GM18498 (cell line): ENCODE data around the gene FRYL.
"Not testable (repeated sequence)": the region's sequence is repeated elsewhere in the genome, so short reads cannot be mapped to it uniquely, and the experiment has no call there.

ENCODE experiments used
- ATAC-seq: cut with Tn5 transposase; IDR thresholded peaks from one replicate; pipeline ENCODE4 v1.9.1; 2021; ENCODE audit warnings: mild to moderate bottlenecking, moderate library complexity; ENCODE audit not compliant: unreplicated experiment

Gene FRYL

GRCh38 chr4:48748949-48749596 lies 31.0 kb downstream of the FRYL start:
- ATAC-seq, result no peak

- no peak for ATAC-seq
Measured at GRCh38 chr4:48746608-48747362, 33.3 kb downstream of the FRYL start.

- not testable (repeated sequence) for ATAC-seq
Measured at GRCh38 chr4:48745223-48745622, 34.9 kb downstream of the FRYL start.

GRCh38 chr4:48742412-48742811 lies 37.7 kb downstream of the FRYL start:
- no peak for ATAC-seq

- ATAC-seq, result peak; percentile 63
Measured at GRCh38 chr4:48739560-48740019, 40.5 kb downstream of the FRYL start.

GRCh38 chr4:48738856-48739255 lies 41.2 kb downstream of the FRYL start:
- no peak for ATAC-seq

- ATAC-seq, result not testable (repeated sequence)
Measured at GRCh38 chr4:48728906-48729496, 51.1 kb downstream of the FRYL start.

GRCh38 chr4:48727666-48728459 lies 52.2 kb downstream of the FRYL start:
- no peak for ATAC-seq

- no peak for ATAC-seq
Measured at GRCh38 chr4:48725414-48725813, 54.7 kb downstream of the FRYL start.

GRCh38 chr4:48722509-48723446 lies 57.3 kb downstream of the FRYL start:
- ATAC-seq, result no peak

GRCh38 chr4:48720459-48720858 lies 59.6 kb downstream of the FRYL start:
- ATAC-seq, result no peak

GRCh38 chr4:48718818-48719465 lies 61.1 kb downstream of the FRYL start:
- no peak for ATAC-seq

- ATAC-seq, result not testable (repeated sequence)
Measured at GRCh38 chr4:48716285-48716684, 63.8 kb downstream of the FRYL start.

GRCh38 chr4:48710446-48711209 lies 69.5 kb downstream of the FRYL start:
- ATAC-seq, result no peak

GRCh38 chr4:48709901-48710300 lies 70.2 kb downstream of the FRYL start:
- no peak for ATAC-seq

- ATAC-seq, result no peak
Measured at GRCh38 chr4:48708610-48709009, 71.5 kb downstream of the FRYL start.

GRCh38 chr4:48706736-48707135 lies 73.3 kb downstream of the FRYL start:
- ATAC-seq, result peak; percentile 51

GRCh38 chr4:48705609-48706008 lies 74.5 kb downstream of the FRYL start:
- no peak for ATAC-seq
